Fibroblast of skin of left biceps (primary cell): Measurements from ENCODE around the gene PLXDC1.
"Not testable (repeated sequence)": the region's sequence is repeated elsewhere in the genome, so short reads cannot be mapped to it uniquely, and the experiment has no call there.

Experiments used
- DNase-seq, 2 experiments: peaks; one replicate each; pipeline ENCODE4 v3.0.0-alpha.2; 2013; ENCODE audit warnings: low read depth in 2 of 2

Gene PLXDC1

DNA sequence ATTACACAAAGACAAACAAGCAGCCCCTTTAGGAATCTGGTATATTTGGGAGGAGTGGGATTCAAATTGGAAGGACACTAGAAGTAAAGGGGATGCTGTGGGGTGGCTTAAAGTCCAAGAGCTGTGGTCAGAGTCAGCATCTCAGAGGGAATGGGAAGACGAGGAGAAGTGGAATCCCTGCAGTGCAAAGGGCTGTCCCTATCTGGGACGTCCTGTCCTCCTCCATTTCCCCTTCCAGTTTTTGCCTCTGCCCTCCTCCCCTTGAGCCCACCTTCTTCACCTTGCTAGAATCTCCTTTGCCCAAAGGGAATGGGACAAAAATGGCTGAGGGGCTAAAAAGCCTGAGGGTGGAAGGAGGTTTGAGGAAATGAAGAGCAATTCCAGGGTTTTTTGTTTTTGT lies 4.2 kb upstream of the PLXDC1 start:
- DNase-seq: no peak

DNA sequence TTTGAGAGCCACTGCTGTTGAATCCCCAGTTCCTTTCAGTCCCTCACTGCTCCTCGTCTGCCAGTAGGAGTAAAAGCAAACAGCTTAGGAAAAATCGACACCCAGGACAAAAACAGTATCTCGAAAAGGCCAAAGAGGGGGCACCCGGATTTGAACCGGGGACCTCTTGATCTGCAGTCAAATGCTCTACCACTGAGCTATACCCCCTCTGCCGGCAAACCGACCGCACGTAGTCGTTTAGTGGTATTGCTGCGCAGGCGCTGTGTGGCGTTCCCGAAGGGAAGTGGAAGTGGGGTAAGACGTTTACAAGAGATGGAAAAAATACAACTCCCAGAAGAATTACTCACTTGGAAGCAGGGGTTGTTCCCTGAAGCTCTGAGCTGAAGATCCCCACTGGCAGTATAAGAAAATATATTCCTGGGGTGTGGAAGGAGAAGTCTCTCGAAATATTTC lies 2.2 kb upstream of the PLXDC1 start:
- DNase-seq: peak; percentile 69

DNA sequence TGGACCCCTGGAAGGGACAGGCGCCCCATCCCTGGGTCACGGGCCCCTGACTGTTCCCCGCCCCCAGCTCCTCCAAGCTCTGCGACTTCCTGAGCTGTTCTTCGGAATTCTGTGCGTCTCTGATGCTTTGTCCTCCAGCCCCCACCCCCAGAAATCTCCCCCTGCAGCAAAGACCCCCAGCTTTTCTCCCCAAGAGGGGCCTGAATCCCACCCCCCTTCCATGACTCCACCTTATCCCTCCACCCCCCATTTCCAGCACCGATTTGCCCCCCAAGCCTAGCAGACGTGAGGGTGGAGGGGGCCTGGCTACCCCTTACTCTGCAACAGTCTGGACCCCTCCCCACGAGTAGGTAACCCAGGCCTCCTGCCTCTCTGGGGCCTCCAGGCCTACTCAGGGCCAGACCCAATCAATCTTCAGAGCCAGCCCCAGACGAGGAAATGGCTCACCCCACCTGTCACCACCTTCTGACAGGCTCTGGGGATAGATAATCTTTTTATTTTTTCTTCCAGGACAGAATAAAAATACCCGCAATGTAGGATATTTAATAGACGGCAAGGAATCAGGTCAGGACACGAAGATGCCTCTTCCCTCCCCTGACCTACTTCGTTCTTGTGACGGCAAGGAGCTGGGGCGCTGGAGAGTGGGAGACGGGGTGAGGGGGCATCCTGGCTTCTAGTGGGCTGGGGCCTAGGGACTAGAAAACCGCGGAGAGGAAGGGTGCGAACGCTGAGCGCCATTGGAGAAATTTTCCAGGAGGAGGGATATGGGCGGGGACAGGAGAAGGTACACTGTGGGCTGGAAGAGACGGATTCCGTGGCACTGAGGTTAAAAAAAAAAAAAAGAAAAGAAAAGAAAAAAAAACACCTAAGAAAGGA lies 744 bp upstream of the PLXDC1 start:
- no peak for DNase-seq

DNA sequence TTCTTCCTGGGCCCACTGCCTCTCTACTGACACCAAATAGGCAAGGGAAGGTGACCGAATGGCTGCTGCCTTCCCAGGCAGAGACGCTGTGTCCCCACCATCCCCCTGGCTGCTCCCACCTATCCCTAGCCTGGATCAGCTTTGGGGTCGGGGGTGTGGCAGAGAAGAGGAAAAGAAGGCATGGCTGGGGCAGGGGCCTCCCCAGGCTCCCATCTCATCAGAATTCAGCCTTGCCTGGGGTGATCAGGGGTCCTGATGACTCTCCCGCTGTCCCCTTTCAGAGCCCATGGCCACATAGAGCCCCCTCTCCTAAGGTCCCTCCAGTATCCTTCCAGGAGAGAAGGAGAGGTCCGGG lies 665 bp downstream of the PLXDC1 start:
- no peak for DNase-seq

DNA sequence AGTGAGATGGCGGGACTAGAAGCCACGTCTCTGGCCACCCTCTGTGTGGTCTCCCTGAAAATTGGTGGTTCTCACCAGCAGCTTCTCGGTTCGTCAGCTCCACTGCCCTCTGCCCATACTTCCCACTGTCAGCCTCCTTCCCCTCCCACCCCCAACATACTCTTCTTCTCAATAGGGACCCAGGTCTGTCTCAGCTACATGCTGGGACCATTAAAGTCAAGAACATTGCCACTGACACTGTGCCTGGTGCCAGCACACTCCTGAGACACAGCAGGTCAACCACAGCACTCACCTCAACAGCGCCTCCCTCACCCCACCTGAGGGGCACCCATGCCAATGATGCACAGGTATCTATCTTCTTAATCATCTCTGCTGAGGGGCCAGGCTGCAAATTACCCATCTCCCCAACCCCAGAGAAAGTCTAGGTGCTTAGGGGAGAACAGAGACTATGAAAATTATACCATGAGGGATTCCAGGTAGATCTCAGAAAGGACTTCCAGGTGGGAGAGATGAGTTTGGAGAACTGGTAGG lies 1.3 kb downstream of the PLXDC1 start:
- no peak for DNase-seq

DNA sequence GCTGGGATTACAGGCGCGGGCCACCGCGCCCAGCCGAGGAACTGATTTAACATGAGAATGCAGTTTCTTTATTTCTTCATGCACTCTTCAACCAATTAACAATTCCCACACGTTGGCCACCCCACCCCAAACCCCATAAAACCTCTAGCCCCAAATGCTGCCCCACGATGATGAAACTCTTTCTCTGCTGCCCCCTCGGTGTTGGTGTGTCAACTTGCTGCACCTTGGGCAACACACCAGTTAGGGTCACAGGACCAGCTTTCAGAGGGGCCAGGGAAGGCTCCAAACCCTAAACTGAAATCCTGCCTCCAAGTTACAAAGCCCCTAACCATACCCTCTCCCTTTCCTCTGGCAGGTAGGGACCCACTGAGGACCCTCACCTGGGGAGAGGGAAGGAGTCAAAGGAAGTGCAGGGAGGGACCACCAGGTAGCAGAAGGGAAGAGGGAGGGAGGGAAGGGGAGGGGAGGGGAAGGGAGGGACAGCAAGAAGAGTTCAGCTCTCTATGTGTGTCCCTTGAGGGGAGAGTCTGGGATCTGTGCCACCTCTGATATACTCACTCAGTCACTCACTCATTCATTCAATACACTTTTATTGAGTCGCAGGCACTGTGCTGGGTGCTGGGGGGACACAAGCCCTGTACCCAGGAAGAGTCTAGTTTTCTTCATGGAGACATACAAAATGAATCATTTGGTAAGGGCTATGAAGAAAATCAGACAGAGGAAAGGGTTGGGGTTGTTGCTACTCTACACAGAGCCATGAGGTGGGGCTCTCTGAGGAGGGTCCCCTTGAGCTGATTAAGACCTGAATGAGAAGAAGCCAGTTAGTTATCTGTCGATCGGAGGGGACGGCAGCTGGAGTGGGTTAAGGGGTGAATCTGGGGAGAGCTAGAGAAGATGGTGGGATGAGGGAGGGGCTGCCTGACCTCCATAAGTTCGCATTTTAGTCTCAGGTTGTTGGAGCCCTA lies 3.9 kb downstream of the PLXDC1 start:
- DNase-seq: no peak

DNA sequence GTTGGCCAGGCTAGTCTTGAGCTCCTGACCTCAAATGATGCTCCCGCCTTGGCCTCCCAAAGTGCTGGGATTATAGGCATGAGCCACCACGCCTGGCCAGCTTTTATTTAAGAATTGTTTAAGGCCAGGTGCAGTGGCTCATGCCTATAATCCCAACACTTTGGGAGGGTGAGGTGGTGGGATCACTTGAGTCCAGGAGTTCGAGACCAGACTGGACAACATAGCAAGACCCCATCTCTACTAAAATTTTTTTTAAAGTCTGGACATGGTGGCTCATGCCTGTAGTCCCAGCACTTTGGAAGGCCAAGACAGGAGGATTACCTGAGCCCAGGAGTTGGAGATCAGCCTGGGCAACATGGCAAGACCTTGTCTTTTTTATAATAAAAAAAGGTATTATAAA lies 5.2 kb downstream of the PLXDC1 start:
- no peak for DNase-seq

DNA sequence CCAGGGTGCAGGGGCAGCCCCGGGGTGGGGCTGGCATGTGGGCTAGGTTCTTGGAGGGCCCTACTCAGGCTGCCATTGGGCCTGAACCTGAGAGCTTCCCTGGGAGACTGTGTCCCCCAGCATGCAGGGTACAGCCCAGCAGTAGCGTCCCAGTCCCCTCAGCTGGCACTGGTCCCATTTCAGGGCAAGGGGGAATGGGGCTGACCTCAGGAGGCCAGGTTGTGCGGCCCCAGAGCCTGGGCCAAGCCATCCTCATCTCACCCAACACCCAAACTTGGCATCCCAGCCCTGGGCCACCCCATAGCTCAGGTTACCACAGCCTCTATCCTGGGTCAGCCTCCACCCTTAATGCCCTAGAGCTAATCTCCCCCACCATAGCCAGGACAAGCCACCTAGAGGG lies 6.3 kb downstream of the PLXDC1 start:
- DNase-seq: no peak

DNA sequence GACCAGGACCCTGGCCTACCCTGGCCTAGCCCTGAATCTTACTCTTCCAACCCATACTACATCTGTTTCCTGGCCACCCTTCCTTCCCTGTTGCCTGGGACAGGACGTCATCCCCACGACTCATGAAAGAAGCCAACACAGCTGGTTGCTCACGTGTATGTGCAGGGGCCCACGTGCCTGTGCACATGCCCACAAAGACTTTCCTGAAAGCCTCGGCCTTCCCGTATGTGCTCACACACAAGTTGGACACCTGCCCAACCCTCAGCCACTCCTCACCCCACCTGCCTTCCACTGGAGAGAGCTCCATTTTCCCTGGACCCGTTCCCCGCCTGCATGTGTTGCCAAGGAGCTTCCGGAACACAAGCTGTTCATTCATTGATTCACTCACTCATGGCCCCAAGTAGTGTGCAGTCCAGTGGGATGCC lies 7.0 kb downstream of the PLXDC1 start:
- DNase-seq: peak; percentile 67 to 73

DNA sequence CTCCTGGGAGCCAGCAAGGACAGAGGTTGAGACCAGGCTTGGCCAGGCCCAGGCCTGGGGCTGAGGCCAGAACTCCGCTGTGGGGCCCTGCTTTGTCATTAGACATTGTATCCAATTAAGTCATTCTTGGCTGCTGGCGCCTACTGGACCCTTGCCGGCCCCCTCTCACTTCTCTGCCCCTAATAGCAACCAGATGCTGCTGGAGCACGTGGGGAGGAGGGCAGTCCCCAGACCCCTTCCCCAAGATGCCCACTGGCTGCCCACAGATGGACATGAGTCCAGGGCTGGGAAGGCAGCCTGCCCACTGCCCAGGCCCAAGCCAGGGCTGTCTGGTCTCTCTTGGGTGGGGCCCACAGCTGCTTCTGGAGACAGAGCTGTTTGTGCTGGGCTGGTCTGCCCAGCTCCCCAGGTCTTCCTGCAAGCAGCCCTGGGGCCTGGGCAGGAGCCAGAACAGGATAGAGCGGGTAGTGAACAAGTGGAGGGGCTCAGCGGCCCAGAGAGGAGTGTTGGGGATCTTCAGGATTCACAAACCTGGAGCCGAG lies 7.8 kb downstream of the PLXDC1 start:
- DNase-seq: no peak

DNA sequence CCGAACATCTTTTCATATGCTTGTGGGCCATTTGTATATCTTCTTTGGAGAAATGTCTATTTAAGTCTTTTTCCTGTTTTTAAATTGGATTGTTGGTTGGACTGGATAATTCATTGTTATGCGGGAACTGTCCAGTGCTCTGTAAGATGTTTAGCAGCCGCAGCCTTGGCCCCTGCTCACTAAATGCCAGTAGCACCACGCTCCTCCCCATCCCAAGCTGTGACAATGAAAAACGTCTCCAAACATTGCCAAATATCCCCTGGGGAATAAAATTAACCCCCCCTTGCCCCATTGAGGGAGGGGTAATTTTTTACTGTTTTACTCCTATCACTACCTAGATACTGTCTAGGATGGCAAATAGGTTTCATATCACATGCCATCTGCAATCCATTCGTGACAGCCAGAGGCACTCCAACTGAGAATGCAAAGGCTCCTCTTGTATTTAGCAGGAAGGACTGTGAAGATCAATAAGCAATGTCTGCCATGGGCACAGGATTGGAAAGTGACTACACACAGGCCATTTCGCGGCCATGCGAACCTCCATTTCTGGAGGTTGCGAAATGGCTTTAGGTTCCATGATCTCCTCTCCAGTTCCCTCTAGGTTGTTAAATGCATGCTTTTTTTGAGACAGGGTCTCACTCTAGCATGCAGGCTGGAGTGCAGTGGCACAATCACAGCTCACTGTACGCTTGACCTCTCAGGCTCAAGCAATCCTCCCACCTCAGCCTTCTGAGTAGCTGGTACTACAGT lies 9.3 kb downstream of the PLXDC1 start:
- DNase-seq: no peak

DNA sequence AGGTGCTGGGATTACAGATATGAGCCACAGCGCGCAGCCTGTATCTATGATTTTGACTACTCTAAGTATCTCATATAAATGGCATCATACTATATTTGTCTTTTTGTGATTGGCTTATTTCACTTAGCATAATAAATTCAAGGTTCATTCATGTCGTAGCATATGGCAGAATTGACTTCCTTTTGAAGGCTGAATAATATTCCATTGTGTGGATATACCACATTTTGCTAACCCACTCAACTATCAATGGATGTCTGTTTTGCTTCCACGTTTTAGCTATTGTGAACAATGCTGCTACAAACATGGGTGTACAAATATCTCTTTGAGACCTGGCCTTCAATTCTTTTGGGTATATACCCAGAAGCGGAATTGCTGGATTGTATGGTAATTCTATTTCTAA lies 10.1 kb downstream of the PLXDC1 start:
- DNase-seq: no peak

DNA sequence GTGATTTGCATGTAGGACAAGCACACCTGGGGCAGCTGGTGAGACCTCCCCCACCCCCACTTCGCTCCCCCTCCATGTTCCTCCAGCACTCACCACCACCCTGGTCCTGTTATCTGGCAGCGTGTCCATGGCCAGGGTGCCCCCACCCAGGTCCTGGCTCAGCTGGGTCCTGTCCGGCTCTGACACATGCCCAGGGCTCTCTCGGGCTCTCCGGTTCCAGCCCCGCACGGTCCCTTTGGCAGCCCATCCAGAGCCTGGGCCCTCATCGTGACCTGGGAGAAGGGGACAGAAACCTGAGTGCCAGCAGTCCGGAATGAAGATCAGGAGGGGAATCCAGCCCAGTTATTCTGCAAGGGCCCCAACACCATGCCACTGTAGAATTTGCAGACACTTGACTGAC lies 11.9 kb downstream of the PLXDC1 start:
- no peak for DNase-seq

DNA sequence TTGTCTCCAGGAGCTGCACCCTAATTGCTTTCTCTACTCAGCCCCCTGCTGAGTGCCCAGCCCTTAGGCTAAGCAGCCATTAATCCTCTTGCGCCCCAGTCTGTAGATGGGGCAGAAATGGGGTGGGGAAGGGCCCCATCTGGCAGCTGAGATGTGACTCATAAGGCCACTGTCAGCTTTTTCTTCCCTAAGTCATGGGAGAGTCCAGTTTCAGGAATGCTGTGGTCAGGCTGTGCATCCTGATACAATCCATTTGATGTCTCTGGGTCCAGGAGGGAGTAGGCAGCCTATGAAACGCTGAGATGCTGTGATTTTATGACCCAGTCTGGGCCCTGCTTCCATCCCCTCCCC lies 12.3 kb downstream of the PLXDC1 start:
- peak in 1 of 2 experiments; percentile 54 for DNase-seq

DNA sequence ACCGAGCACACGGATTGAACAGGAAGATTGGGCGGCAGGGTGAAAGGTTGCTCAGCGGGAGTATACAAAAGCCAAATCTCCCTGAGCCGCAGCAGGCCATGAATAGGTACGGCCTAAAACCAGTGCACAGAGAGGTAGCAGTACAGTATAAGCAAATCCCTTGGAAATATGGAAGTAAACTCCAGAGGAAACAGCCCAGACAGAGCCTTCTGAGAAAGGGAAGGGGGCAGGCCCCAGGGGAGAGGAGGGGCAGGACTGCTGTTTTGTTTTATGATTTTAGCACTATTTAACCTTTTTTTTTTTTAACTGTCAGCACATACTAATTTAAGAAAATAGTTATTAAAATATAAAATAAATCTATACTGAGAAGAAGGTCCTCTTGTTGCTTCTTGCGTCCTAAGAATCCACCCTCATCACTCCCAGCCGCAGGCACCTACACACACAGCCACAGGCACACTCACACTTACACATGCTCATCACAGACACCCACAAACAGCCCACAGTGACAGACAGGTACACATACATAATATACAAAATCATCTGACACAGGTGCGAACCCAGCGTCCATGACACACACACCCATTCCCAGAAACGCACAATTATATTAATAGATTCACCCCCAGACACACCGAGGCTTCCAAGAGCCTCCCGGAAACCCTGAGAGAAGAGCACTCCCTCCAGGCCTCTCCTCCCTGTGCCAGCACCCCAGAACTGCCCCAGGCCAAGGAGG lies 12.8 kb downstream of the PLXDC1 start:
- no peak for DNase-seq

DNA sequence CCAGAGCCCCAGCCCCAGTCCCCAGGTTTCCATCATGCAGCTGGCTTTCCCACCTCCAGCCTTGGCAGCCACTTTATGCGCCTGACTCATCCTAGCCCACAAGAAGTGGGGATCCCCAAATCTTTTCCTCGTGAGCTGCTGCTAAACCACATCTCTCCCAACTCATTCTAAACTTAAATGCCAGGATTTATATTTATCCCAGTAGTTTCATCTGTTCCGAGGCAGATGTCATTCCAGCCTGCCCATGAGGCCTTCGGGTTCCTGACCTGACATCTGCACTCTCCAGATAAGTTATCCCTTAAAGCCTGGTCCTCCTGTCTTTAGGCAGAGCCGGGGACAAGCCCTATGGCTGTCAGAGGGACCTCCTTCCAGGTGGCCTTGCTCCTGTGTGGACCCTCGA lies 16.6 kb downstream of the PLXDC1 start:
- no peak for DNase-seq

DNA sequence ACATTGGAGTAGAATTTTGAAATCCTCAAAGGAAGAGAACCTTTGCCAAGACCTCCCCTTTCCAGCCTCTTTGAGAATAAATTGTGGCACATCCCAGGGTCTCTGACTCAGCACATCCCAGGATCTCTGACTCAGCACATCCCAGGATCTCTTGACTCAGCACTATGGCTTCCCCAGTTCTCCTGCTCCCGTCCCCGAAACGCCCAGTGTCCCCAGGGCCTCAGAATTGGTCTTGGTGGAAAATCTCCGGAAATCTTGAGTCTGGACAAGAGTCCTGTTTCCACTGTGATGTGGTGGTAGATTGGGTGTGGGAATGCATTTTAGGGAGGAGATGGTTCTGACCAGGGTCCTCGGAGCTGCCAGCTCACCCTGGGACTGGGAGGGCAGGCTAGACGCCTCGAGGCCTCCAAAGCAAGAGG lies 19.2 kb downstream of the PLXDC1 start:
- peak; percentile 72 to 73 for DNase-seq

DNA sequence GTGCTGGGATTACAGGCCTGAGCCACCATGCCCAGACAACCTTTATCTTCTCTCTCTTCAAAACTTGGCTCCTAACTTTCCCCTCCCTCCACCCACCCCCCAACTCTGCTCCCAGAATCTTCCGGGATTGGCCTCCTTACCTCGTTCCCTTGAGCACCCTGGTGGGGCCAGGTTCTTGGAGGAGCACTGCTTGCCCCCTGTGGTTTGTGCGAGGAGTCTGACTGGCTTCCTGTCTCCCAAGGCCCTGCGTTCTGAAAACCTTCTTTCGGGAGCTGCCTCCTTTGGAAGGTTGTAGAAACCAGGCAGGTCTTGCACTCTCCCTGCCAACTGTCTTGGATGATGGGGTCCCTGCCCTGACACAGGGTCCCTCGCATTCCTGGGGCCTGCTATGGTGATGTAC lies 19.8 kb downstream of the PLXDC1 start:
- DNase-seq: no peak

DNA sequence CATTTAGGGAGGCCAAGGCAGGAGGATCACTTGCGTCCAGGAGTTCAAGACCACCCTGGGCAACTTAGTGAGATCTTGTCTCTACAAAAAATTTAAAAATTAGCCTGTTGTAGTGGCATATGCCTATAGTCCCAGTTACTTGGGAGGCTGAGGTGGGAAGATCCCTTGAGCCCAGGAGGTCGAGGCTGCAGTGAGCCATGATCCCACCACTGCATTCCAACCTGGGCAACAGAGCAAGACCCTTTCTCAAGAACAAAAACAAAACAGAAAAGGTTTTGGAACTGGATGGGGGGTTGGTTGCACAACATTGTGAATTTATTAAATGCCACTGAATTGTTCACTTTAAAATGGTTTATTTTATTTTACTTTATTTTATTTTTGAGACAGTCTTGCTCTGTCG lies 21.2 kb downstream of the PLXDC1 start:
- DNase-seq: no peak

DNA sequence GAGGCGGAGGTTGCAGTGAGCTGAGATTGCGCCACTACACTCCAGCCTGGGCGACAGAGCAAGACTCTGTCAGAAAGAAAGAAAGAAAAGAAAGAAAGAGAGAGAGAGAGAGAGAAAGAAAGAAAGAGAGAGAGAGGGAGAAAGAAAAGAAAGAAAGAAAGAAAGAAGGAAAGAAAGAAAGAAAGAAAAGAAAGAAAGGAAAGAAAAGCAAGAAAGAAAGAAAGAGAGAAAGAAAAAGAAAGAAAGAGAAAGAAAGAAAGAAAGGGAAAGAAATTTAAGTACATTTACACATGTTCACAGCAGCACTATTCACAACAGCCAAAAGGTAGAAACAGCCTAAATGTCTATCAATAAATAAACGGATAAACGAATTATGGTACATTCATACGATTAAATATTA lies 21.9 kb downstream of the PLXDC1 start:
- DNase-seq: not testable (repeated sequence)

DNA sequence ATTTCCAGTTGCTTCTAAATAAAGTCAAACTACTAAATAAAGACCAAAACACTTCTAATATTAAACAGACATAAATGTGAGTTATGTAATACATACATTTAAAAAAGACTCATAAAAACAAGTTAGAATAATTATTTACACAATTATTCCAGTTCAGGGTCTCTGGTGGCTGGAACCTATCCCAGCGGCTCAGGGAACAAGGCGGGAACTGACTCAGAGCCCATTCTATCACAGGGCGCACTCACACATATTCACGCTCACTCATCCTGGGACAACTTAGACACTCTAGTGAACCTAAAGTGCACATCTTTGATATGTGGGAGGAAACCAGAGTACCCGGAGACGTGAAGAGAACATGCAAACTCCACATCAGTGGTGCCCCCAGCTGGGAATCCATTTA lies 25.0 kb downstream of the PLXDC1 start:
- no peak for DNase-seq
